AG09319 (cell line): Measurements from ENCODE around the gene MDM1.

Experiments
- DNase-seq: peaks from one replicate; pipeline ENCODE4 v3.0.0-alpha.2; 2010; ENCODE audit warnings: low read depth; ENCODE audit errors: extremely low read depth
- CTCF ChIP-seq: IDR thresholded peaks from 2 replicates; pipeline ENCODE4 v1.5.1; 2011; ENCODE audit warnings: low read depth, mild to moderate bottlenecking, inconsistent platforms, low read length, moderate library complexity

Gene MDM1

GRCh38 chr12:68270358-68270757 lies 61.8 kb downstream of the MDM1 start:
- TF ChIP-seq CTCF, result no peak
- DNase-seq, result no peak

DNA sequence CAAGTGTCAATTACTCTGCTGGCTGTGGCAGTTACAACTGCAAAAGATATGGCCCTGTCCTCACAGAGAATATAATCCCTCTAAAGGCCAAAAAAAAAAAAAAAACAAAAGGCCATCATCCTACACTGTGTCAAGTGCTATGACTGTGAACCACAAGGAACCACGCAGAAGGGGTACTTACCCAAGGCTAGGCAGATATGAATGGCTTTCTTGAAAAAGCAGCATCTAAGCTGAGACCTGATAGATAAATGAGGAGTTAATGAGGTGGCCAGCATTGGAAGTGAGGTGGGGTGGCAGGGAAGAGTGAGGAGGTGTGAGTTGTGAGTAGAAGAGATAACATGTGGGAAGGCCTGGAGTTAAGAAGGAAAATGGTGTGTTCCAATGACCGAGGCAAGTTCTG lies 62.4 kb downstream of the MDM1 start:
- no peak for DNase-seq
- no peak for TF ChIP-seq CTCF

DNA sequence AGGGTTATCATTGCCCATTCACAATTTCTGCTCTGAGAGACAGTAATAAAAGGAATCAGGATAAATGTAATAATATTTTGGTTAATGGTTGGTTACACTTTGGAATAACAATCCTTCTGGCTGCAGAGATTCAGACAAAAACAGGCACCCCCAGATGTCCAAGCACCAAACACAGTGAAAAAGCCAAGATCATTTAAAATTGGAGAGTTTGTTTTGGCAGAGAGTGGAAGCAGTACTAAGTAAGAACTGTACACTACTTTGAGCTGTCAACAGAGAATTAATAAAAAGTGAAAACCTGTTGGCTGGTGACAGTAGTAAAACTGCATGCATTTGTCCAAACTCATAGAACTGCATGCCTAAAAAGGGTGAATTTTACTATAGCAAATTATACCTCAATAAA lies 63.2 kb downstream of the MDM1 start:
- TF ChIP-seq CTCF, result no peak
- DNase-seq, result no peak

DNA sequence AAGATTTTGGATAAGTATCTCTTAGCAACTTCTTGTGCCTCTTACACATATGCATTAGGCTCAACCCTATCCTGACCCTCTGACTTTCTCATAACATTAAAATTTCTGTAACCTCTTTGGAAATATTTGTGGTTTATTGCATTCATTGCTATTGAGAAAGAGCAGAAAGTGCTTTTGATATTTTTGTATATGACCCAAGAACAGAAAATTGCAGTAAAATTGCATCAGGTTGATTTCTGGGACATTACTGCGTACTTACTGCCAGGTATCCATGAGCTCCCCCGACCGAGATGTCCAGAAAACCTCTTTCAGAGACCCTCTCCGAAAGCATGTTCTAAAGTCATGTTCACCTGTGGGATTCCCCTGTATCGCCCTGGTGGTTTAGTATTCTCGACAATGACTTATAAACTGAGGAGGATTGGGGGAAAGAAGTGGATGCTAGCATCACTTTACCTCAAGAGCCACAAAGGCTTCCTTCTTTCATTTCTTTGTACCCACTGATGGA lies 64.2 kb downstream of the MDM1 start:
- DNase-seq, result peak; percentile 55
- no peak for TF ChIP-seq CTCF

DNA sequence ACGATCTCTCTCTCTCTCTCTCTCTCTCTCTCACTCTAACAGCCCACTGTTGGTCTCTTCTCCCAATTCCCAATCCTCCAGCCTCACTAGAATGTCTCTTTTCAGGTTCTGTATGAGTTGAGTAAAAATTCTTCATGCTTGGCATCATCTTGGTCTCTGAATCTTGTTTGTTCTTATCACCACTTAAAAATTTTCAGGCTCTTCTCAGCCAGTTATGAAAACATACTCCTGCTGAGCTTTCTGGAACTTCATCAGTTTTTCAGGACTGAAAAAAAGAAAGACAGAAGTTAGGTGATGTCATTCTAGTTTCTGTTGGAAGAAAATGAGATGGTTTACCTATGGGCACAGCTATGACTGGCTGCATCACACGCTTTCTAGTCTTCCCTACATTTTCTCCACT lies 67.3 kb downstream of the MDM1 start:
- no peak for DNase-seq
- TF ChIP-seq CTCF, result no peak

DNA sequence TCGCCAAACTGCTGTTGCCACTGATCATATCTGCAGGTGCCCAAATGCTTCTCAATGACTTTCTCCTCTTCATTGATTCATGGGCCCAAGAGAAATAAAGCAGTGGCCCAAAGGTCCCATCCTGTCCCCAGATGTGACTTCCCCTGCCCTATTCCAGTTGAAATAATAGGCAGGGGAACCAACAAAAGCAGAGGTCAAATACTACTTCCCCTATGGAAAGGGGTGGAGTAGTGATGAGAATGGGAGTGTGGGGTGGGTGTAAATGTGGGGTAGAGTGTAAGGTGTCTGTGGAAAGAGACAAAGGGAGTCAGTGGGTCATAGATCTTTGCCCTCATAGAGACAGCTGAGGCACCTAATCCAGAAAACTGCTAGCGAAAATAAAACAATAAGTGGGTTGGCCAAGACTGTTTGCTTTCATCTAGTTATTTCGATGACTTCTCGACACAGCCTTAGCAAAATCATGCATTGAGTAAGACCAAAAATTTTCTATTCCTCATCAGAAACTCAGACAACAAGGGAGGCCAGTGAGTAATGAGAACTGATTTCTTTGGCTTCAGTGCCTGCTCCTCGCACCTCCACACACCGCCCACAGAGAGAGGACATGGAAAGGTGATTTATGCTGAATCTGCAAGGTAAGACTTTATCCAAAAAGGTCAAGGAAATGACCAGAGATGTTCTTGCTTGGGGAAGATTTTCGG lies 67.9 kb downstream of the MDM1 start:
- no peak for DNase-seq

More for the DNA sequence above, 67.9 kb downstream of the MDM1 start:
- no peak for TF ChIP-seq CTCF
